ENCODE measurements around the gene SDR42E2. TPM values are rescaled to one million over a fixed set of nuclear protein-coding genes. Genes with fewer than 3 reads are reported as not detected.

Gene SDR42E2
- total RNA-seq, 4 donors from 2014 or later = not detected

- Histone ChIP-seq H3K4me3 (no peak overlapping the region), H3K36me3 (no peaks in the 10 kb centered on the region), H3K27me3 (no peaks in the 10 kb centered on the region), H3K9me3 (no peaks in the 10 kb centered on the region), H3K4me1 (no peaks in the 10 kb centered on the region), H3K27ac (no peak overlapping the region)
- TF ChIP-seq POLR2A (IDR thresholded peaks at IDR 0.05) (no peak), EP300 (IDR thresholded peaks at IDR 0.05) (no peak), CTCF (IDR thresholded peaks at IDR 0.05) (no peak), POLR2AphosphoS5 (IDR thresholded peaks at IDR 0.05) (no peak)
- ATAC-seq = no peak
These were observed 31.8 kb upstream of the SDR42E2 start for GRCh38 chr16:22130528-22130927.

GRCh38 chr16:22132801-22133200 lies 29.5 kb upstream of the SDR42E2 start:
- Histone ChIP-seq H3K4me3 (no peak overlapping the region), H3K36me3 (no peaks in the 10 kb centered on the region), H3K4me1 (no peaks in the 10 kb centered on the region), H3K9me3 (no peaks in the 10 kb centered on the region), H3K27ac (no peak overlapping the region), H3K27me3 (no peaks in the 10 kb centered on the region)
- no CpG with 5 or more reads among the region's 10 CpGs for WGBS, 2 donors (ENCODE audit: low coverage in 1 of 2)
- TF ChIP-seq POLR2AphosphoS5 (IDR thresholded peaks at IDR 0.05) = no peak
- TF ChIP-seq CTCF (IDR thresholded peaks at IDR 0.05) = no peak
- no peak for TF ChIP-seq EP300 (IDR thresholded peaks at IDR 0.05)
- TF ChIP-seq POLR2A (IDR thresholded peaks at IDR 0.05) = no peak
- no peak for ATAC-seq

- 54 to 83% methylated on average over 2 of the region's 8 CpGs for WGBS, 2 donors (ENCODE audit: low coverage in 1 of 2)
These were observed 23.8 kb upstream of the SDR42E2 start for GRCh38 chr16:22138482-22138881.

GRCh38 chr16:22139008-22139407 lies 23.3 kb upstream of the SDR42E2 start:
- no peak overlapping the region for H3K4me3 ChIP-seq
- ATAC-seq = no peak
- no CpG with 5 or more reads among the region's 7 CpGs for WGBS, 2 donors (ENCODE audit: low coverage in 1 of 2)
- no peaks in the 10 kb centered on the region for H3K36me3 ChIP-seq
- no peaks in the 10 kb centered on the region for H3K9me3 ChIP-seq
- TF ChIP-seq POLR2AphosphoS5 (IDR thresholded peaks at IDR 0.05) (no peak), EP300 (IDR thresholded peaks at IDR 0.05) (no peak), CTCF (IDR thresholded peaks at IDR 0.05) (no peak), POLR2A (IDR thresholded peaks at IDR 0.05) (no peak)
- H3K27ac ChIP-seq = no peak overlapping the region
- peaks cover 12% of the 10 kb centered on the region for H3K27me3 ChIP-seq
- H3K4me1 ChIP-seq = no peaks in the 10 kb centered on the region

More at GRCh38 chr16:22138482-22138881, 23.8 kb upstream of the SDR42E2 start:
- no peak for ATAC-seq
- H3K27me3 ChIP-seq = peaks cover 12% of the 10 kb centered on the region
- no peak overlapping the region for H3K4me3 ChIP-seq
- no peaks in the 10 kb centered on the region for H3K9me3 ChIP-seq
- H3K27ac ChIP-seq = no peak overlapping the region
- no peaks in the 10 kb centered on the region for H3K36me3 ChIP-seq
- no peaks in the 10 kb centered on the region for H3K4me1 ChIP-seq
- TF ChIP-seq POLR2A (IDR thresholded peaks at IDR 0.05) (no peak), POLR2AphosphoS5 (IDR thresholded peaks at IDR 0.05) (no peak), EP300 (IDR thresholded peaks at IDR 0.05) (no peak), CTCF (IDR thresholded peaks at IDR 0.05) (no peak)

- no peak for ATAC-seq
- Histone ChIP-seq H3K36me3 (no peaks in the 10 kb centered on the region), H3K27me3 (peaks cover 12% of the 10 kb centered on the region), H3K9me3 (no peaks in the 10 kb centered on the region), H3K4me3 (no peak overlapping the region), H3K27ac (no peak overlapping the region), H3K4me1 (no peaks in the 10 kb centered on the region)
- TF ChIP-seq POLR2AphosphoS5 (IDR thresholded peaks at IDR 0.05) (no peak), EP300 (IDR thresholded peaks at IDR 0.05) (no peak), CTCF (IDR thresholded peaks at IDR 0.05) (no peak), POLR2A (IDR thresholded peaks at IDR 0.05) (no peak)
- 33 to 100% methylated on average over 1 of the region's 1 CpG for WGBS, 2 donors (ENCODE audit: low coverage in 1 of 2)
These were observed 22.6 kb upstream of the SDR42E2 start for GRCh38 chr16:22139732-22140131.
